D341Med (cell line): ENCODE results near the gene TCAP.

Experiments used
- DNase-seq: peaks from one replicate; pipeline ENCODE4 v3.0.0; 2012; ENCODE audit warnings: low spot score

TCAP gene

DNA sequence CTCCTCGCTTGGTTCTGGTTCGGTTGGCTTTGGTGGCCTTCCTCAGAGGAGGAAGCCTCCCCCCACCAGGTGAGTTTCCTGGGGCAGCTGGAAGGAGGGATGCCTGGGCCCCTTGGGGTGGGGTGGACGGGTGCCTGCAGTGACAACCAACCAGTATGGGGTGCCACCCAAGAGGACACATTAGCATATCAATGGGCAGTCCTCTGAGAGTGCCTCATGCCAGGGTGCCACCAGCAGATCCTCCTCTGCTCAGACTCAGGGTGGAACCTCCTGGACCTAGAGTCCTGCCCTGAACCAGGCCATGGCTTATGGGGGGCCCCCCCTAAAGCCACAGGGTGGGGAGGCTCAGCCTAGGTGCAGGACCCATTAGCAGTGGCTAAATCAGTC is 35.7 kb upstream of the TCAP start:
- no peak for DNase-seq

GRCh38 chr17:39629898-39630297 is 35.3 kb upstream of the TCAP start:
- DNase-seq, result no peak

DNA sequence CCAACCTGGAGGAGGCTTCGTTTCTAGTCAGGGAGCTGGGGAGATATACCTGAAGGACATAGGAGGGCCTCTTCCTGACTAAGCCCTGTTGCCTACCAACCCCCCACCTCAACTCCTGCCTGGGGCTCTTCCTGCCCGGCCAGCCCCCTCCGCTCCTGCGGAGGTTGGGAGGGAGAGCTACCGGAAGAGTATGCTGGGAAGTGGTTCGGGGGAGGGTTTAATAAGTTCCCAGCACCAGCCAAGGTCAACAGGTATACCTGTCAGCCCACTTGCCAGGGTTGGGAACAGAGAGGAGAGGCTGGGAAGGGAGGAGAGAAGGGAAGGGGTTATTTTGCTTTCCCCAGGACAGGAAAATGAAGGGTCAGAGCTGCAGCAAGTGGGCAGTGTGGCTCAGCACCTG is 33.7 kb upstream of the TCAP start:
- no peak for DNase-seq

DNA sequence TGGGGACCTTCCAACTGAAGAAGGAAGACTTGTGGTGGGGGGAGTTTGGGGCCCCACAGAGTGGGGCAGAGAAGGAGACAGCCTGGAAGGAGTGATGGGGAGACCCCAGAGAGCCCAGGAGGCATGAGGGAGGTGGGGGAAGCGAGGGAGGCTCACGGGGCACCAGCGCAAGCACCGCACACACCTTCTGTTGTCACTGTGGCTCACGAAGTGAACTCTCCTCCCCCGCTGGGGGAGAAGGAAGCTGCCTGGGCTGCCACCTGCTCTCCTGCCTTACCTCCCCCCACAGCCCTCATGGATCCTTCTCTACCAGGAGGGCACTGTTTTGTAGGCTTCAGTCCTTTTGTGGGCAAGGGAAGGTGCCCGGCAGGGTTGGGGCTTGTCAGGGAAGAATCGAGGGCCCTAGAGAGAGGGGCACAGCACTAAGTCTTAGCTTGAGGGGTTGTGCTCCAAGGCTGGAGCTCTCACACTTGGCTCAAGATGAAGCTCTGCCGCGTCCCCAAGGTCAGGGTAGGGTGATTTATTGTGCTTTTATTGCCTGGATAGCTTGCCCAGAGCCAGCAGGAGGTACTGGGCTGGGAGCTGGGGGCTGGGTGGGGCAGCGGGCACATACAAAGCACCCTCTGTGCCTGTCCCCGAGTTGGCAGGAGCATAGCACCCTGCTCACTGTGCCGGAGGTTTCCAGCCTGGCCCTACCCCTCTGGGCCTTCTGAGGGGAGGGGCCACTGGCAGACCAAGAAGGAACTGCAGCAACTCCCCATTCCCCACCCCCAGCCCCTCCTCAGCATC is 32.8 kb upstream of the TCAP start:
- no peak for DNase-seq

GRCh38 chr17:39633570-39634183 is 31.5 kb upstream of the TCAP start:
- no peak for DNase-seq

- DNase-seq, result peak; percentile 77
Measured at GRCh38 chr17:39634384-39634871, 30.7 kb upstream of the TCAP start.

DNA sequence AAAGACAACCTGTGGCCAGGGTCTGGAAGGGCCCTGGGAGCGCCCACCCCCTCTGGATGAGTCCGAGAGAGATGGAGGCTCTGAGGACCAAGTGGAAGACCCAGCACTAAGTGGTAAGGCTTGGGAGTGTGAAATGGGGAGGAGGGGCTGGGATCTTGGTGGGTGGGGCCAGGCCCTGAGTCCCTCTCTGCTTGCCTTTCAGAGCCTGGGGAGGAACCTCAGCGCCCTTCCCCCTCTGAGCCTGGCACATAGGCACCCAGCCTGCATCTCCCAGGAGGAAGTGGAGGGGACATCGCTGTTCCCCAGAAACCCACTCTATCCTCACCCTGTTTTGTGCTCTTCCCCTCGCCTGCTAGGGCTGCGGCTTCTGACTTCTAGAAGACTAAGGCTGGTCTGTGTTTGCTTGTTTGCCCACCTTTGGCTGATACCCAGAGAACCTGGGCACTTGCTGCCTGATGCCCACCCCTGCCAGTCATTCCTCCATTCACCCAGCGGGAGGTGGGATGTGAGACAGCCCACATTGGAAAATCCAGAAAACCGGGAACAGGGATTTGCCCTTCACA is 29.5 kb upstream of the TCAP start:
- no peak for DNase-seq

GRCh38 chr17:39636587-39636926 is 28.6 kb upstream of the TCAP start:
- no peak for DNase-seq

GRCh38 chr17:39636927-39637736 is 28.0 kb upstream of the TCAP start, which contains the start of gene STARD3:
TSS of gene STARD3 (plus strand) at chr17:39637144. CDS start at chr17:39653532, 16,388 bp downstream.
- DNase-seq, result peak; percentile 99

DNA sequence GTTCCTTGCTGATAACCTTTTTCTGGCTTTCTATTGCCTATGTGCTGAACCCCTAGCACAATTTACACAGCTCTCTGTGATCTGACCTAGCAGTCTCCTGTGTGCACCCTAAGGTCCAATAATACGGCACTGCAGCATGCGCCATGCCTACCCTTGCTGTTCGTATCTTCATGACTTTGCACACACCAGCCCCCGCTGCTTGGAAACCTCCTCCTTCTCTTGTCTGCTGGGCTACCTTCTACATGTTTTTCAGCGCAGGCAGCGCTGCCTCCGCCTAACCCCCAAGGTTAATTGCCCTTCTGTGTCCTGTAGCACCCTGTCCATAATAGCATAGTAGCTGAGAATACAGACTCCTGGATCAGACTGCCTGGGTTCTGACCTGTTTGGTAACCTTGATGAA is 26.8 kb upstream of the TCAP start:
- no peak for DNase-seq

- DNase-seq, result no peak
Measured at GRCh38 chr17:39639043-39639442, 26.1 kb upstream of the TCAP start.

- DNase-seq, result no peak
Measured at GRCh38 chr17:39639566-39640458, 25.3 kb upstream of the TCAP start.

GRCh38 chr17:39640591-39641031 is 24.5 kb upstream of the TCAP start:
- no peak for DNase-seq

DNA sequence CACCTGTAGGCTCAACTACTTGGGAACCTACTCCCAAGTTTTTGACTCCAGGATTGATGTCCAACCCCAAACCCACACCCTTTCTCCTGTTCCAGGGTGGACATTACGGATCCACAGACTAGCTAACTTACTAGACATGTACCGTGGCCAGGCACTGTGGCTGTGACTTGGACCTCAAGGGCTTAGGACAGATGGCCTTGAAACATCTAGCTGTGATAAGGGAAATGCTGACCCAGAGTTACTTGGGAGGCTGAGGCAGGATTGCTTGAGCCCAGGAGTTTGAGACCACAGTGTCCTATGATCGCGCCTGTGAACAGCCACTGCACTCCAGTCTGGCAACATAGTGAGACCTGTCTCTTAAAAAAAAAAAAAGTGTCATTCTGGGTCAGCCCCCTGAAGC is 24.1 kb upstream of the TCAP start:
- DNase-seq, result no peak

- DNase-seq, result no peak
Measured at GRCh38 chr17:39641883-39642282, 23.3 kb upstream of the TCAP start.

GRCh38 chr17:39642291-39643074 is 22.7 kb upstream of the TCAP start:
- no peak for DNase-seq

GRCh38 chr17:39643271-39643670 is 21.9 kb upstream of the TCAP start:
- no peak for DNase-seq

DNA sequence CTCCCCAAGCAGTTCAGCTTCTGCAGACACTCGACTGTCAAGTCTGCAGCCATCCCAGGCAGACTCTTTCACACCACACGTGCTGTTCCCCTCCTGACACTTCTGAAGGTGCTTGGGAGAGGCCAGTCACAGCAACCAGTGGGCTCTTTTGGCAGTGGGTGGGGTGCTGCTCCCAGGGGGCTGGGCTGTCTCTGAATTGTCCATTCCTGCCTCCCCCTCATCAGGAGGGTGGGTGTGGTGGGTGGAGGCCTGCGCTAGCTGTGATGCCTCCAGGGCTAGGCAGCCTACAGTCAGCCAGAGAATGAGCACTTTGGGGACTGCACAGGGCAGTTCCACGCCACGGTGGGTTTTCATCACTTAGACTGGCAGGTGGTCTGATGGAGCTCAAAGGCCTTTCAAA is 17.9 kb upstream of the TCAP start:
- DNase-seq, result no peak

DNA sequence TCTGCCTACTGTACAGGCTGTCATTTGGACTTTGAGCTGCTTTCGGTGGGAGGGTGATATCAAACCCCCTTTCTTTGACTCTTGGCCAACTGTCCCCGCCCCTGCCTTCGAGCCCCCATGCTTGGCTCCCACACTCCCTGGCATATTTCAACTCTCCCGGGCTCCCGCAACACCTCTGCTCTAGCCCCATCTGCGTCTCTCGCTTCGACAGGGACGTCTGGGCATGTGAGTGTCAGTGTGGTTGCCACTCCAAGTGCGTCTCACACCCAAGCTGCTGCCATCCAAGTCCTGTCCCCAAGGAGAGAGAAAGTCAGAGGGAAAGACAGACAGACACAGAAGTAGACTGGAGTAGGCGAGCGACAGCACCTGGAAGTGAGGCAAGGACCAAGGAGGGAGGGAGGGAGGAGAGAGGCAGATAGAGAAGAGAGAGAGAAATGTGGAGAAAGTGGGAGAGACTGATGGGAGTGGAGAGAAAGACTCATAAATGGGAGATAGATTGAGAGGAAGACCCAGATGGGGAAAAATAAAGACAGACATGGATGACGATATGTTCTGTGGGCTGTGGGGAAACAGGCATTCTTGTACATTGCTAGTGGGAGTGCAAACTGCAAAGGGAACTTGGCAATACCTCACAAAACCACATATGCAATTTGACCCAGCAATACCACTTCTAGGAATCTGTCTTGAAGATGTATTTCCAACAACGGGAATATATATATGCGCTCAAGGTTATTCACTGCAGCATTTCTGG is 16.4 kb upstream of the TCAP start:
- no peak for DNase-seq

GRCh38 chr17:39650121-39650579 is 15.0 kb upstream of the TCAP start:
- no peak for DNase-seq
